ENCODE results near the gene DNM1.

DNA sequence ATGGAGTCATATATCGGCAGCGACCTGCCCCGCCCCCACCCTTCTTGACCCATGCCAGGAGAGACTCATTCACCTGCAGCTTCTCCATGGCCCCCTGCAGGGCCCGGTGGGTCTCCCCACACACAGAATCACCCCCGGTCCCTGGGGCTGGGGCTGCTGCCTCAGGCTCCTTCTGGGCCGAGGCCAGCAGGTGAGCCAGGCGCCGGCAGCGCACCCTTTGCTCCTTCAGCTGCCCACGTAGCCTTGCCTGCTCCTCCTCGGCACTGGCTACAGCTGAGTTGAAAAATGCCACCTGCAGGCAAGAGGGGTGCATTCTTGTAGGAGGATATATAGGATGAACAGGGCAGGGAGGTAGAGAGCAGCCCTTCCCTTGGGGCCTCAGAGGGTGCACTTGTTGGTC is 54.7 kb downstream of the DNM1 start:
- TF ChIP-seq, protein P1, sequence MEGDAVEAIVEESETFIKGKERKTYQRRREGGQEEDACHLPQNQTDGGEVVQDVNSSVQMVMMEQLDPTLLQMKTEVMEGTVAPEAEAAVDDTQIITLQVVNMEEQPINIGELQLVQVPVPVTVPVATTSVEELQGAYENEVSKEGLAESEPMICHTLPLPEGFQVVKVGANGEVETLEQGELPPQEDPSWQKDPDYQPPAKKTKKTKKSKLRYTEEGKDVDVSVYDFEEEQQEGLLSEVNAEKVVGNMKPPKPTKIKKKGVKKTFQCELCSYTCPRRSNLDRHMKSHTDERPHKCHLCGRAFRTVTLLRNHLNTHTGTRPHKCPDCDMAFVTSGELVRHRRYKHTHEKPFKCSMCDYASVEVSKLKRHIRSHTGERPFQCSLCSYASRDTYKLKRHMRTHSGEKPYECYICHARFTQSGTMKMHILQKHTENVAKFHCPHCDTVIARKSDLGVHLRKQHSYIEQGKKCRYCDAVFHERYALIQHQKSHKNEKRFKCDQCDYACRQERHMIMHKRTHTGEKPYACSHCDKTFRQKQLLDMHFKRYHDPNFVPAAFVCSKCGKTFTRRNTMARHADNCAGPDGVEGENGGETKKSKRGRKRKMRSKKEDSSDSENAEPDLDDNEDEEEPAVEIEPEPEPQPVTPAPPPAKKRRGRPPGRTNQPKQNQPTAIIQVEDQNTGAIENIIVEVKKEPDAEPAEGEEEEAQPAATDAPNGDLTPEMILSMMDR (IDR thresholded peaks at IDR 0.05) = no peak
- no peak for TF ChIP-seq EZH2 (IDR thresholded peaks at IDR 0.05)

All from neural progenitor cell (in vitro differentiated cells).